Choroid plexus epithelial cell (primary cell): ENCODE measurements around the gene ZBTB43.
A peak's percentile ranks its signal among the peaks of the same experiment; 100 is the strongest.

Experiments used
- DNase-seq: peaks from one replicate; pipeline ENCODE4 v3.0.0-alpha.2; 2010; ENCODE audit warnings: low read depth
- H3K4me3 ChIP-seq: 2 replicates; pipeline ENCODE4 v1.5.1; 2011; ENCODE audit warnings: low read depth, mild to moderate bottlenecking, control low read depth, low read length, moderate library complexity
- CTCF ChIP-seq: conservative IDR thresholded peaks from 2 replicates; pipeline ENCODE4 v1.5.1; 2011; ENCODE audit warnings: low read depth, mild to moderate bottlenecking, control low read depth, inconsistent platforms, low read length, moderate library complexity

The ZBTB43 gene

DNA sequence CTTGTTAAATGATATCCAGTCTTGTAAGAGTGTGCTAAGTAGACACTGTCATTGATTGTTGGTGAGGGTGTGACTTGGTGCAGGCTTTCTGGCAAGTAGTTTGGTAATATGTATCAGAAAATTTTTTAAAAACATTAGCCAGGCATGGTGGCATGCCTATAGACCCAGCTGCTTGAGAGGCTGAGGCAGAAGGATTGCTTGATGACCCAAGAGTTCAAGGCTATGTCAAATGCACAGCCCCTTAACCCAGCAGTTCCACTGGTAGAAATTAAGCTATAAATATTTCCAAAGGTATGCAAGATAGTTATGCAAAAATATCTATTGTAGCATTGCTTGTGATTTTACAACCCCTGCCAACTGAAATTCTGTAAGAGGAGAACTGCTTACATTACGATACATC is 24.2 kb downstream of the ZBTB43 start:
- no peak for TF ChIP-seq CTCF
- H3K4me3 ChIP-seq = no peak overlapping the region
- no peak for DNase-seq

DNA sequence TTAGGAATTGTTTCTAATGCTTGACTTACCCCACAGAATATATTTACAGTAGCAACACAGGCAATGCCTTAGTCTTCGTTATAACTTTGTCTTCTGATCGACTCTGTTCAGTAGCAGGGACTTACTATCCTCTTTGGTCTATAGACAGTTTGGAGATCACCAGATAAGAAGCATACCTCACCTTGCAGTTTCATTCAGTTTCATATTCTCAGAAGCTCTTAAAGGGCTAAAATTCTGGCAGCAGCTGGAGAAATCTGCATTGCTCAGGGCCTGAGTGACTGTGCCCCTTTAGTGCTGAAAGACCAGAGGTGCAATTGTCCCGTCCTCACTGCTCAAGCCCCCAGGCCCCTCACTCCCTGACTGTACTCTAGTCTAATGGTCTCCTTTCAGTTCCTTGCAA is 26.0 kb downstream of the ZBTB43 start:
- TF ChIP-seq CTCF = no peak
- no peak overlapping the region for H3K4me3 ChIP-seq
- DNase-seq = no peak

GRCh38 chr9:126832440-126832839 is 27.6 kb downstream of the ZBTB43 start:
- TF ChIP-seq CTCF = no peak
- DNase-seq = no peak
- no peak overlapping the region for H3K4me3 ChIP-seq

DNA sequence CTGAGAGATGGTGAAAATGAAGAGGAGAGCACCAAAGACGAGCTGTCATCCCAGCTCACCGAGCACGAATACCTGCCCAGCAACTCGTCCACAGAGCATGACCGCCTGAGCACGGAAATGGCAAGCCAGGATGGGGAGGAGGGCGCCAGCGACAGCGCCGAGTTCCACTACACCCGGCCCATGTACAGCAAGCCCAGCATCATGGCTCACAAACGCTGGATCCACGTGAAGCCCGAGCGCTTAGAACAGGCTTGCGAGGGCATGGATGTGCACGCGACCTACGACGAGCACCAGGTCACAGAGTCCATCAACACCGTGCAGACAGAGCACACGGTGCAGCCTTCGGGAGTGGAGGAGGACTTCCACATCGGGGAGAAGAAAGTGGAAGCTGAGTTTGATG is 28.2 kb downstream of the ZBTB43 start:
- no peak for TF ChIP-seq CTCF
- no peak for DNase-seq
- no peak overlapping the region for H3K4me3 ChIP-seq

DNA sequence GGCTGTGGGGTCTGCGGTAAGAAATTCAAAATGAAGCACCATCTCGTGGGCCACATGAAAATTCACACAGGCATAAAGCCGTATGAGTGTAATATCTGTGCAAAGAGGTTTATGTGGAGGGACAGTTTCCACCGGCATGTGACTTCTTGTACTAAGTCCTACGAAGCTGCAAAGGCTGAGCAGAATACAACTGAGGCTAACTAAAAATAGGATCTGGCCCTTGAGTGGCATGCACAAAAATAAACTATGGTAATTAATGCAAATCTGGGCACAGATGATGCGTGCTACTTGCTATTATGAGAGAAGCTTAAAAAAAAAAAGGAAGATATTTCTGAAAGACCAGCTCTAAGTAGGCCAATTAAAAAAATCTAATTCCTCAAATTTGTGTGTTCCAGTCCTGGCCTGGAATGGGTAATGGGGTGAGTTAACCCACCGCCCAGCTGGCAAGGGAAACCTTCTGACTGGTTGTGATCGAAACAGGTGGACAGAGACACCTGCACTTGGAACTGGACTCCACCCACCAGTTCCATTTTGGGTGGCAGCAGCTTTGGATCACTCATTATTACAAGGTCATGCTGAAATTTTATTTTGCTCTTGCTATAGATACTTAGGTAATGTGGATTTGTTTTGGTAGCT is 29.0 kb downstream of the ZBTB43 start:
- H3K4me3 ChIP-seq = no peak overlapping the region
- no peak for DNase-seq
- no peak for TF ChIP-seq CTCF

DNA sequence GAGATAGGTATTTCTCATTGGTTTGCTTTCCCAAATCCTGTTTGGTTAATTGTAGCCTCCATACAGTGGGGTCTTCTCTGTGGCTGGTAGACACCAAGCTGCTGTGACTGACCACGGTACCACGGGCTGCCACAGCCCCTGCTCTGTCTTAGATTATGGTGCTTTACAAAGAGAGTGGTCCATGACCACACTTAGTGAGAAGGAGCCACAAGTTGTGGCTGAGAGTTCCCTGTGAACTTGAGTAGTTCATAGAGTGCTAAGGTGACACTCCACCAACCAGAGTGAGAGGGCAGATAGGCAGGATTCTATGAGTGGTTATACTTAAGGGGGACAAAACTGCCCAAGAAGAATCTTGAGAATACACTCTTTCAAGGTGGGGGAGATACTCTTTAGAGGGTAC is 29.8 kb downstream of the ZBTB43 start:
- no peak for TF ChIP-seq CTCF
- DNase-seq = no peak
- no peak overlapping the region for H3K4me3 ChIP-seq

DNA sequence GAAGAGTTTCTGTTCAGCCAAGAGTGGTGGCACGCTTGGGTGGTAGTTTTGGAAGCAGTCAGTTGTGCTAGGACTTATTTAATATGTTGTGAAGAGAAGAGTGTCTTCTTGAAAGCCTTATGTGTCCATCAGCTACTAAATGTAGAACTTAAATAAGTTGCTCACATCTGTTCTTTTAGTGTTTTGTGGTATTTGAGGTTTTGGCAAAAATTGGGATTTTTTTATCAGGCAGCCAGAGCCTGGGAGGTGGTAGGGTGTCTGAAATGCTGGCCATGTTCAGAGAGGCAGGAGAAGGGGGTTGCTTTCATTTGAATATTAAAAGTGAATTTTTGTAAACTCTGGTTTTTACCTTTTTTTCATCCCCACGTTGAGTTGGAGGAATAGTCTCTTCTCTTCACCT is 31.4 kb downstream of the ZBTB43 start:
- no peak overlapping the region for H3K4me3 ChIP-seq
- DNase-seq = peak; percentile 17
- TF ChIP-seq CTCF = no peak
